Measurements from ENCODE around the gene LAMA5. TPM values are rescaled to one million over a fixed set of nuclear protein-coding genes. Genes with fewer than 3 reads are reported as not detected.

LAMA5 gene
- total and polyA plus RNA-seq, 2 experiments from 2014 or later: 71.3 to 252 TPM

DNA sequence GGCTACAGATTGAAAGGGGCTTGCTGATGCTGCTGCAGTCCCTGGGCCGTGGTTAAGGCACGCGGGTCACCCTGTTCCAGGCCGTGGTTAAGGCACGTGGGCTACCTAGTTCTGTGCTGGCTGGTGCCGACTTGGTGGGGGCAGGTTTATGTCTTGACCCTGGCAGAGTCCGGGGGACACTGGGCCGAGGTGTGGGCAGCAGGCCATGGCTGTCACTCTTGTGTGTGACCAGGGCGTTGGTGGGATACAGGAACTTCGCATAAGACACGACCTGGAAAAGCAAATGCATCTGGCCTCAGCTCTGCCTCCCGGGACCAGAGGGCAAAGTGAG is 26.2 kb upstream of the LAMA5 start:
- peaks cover 3% of the 10 kb centered on the region for H3K4me1 ChIP-seq (ENCODE audit: insufficient read depth)
- DNase-seq (ENCODE audit: low spot score): no peak
- peaks cover 1% of the 10 kb centered on the region for H4K20me1 ChIP-seq (ENCODE audit: insufficient read depth, poor library complexity, severe bottlenecking)
- peaks cover 4% of the 10 kb centered on the region for H3K36me3 ChIP-seq (replicated peaks; ENCODE audit: insufficient read depth, low read depth)
- no peak overlapping the region for H3K27ac ChIP-seq
- H3K4me3 ChIP-seq: no peak overlapping the region
- no peaks in the 10 kb centered on the region for H3K27me3 ChIP-seq
- H3K9me3 ChIP-seq (ENCODE audit: low read depth): no peaks in the 10 kb centered on the region
- TF ChIP-seq, protein P1, sequence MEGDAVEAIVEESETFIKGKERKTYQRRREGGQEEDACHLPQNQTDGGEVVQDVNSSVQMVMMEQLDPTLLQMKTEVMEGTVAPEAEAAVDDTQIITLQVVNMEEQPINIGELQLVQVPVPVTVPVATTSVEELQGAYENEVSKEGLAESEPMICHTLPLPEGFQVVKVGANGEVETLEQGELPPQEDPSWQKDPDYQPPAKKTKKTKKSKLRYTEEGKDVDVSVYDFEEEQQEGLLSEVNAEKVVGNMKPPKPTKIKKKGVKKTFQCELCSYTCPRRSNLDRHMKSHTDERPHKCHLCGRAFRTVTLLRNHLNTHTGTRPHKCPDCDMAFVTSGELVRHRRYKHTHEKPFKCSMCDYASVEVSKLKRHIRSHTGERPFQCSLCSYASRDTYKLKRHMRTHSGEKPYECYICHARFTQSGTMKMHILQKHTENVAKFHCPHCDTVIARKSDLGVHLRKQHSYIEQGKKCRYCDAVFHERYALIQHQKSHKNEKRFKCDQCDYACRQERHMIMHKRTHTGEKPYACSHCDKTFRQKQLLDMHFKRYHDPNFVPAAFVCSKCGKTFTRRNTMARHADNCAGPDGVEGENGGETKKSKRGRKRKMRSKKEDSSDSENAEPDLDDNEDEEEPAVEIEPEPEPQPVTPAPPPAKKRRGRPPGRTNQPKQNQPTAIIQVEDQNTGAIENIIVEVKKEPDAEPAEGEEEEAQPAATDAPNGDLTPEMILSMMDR (IDR thresholded peaks at IDR 0.05; ENCODE audit: poor library complexity): no peak
- TF ChIP-seq EZH2 (IDR thresholded peaks at IDR 0.05; ENCODE audit: borderline replicate concordance) (no peak), EZH2phosphoT487 (IDR thresholded peaks at IDR 0.05; ENCODE audit: low read depth, severe bottlenecking, unreplicated experiment) (no peak)
- peaks cover 10% of the 10 kb centered on the region for H3K79me2 ChIP-seq
- no peak overlapping the region for H2AFZ ChIP-seq
- WGBS (ENCODE audit: low lambda C conversion rate, missing lambda C conversion rate): 95% methylated on average over 12 of the region's 12 CpGs
- H3K9me2 ChIP-seq (replicated peaks; ENCODE audit: insufficient read depth): no peaks in the 10 kb centered on the region
- H3K4me2 ChIP-seq: no peak overlapping the region

DNA sequence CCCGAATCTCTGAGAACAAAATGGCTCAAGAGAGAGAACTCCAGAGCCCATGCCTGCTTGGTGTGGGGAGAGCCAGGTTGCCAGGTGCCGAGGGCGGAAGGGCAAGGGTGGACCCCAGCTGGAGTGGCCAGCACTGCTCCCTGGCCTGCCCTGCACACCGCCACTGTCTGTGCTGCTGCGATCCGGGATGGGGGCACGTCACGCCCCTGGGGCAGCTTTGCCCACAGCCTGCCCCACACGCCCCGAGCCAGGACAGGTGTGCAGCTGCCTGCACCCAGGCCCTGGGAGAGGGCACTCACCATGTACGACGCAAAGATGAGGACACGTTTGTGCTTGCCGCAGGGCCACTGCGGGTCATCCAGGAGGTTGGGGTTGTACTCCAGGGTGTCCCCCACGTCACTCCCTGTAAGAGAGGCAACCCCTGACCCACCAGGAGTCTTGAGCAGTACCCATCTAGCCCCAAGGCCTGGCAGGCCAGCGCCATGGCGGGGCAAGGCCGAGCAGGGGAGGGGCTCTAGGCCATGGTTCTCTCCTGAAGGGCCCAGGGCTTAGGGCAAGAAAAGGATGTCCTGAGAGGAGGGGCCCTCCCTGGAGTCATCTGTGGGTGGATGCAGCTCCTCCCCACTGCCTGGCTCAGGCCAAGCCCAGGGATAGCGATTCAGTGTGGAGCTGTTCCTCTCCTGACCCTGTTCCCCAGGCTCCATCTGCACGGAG is 25.7 kb upstream of the LAMA5 start:
- TF ChIP-seq EZH2phosphoT487 (IDR thresholded peaks at IDR 0.05; ENCODE audit: low read depth, severe bottlenecking, unreplicated experiment): no peak
- TF ChIP-seq EZH2 (IDR thresholded peaks at IDR 0.05; ENCODE audit: borderline replicate concordance): no peak
- TF ChIP-seq, protein P1 (IDR thresholded peaks at IDR 0.05; ENCODE audit: poor library complexity): no peak
- H3K27ac ChIP-seq: no peak overlapping the region
- H2AFZ ChIP-seq: no peak overlapping the region
- H3K4me1 ChIP-seq (ENCODE audit: insufficient read depth): peaks cover 8% of the 10 kb centered on the region
- no peak for DNase-seq (ENCODE audit: low spot score)
- peaks cover 15% of the 10 kb centered on the region for H3K79me2 ChIP-seq
- H3K36me3 ChIP-seq (replicated peaks; ENCODE audit: insufficient read depth, low read depth): peaks cover 7% of the 10 kb centered on the region
- no peaks in the 10 kb centered on the region for H3K9me2 ChIP-seq (replicated peaks; ENCODE audit: insufficient read depth)
- H4K20me1 ChIP-seq (ENCODE audit: insufficient read depth, poor library complexity, severe bottlenecking): peaks cover 6% of the 10 kb centered on the region
- WGBS (ENCODE audit: low lambda C conversion rate, missing lambda C conversion rate): 95% methylated on average over 21 of the region's 21 CpGs
- no peak overlapping the region for H3K4me2 ChIP-seq
- H3K9me3 ChIP-seq (ENCODE audit: low read depth): no peaks in the 10 kb centered on the region
- no peaks in the 10 kb centered on the region for H3K27me3 ChIP-seq
- H3K4me3 ChIP-seq: no peak overlapping the region

DNA sequence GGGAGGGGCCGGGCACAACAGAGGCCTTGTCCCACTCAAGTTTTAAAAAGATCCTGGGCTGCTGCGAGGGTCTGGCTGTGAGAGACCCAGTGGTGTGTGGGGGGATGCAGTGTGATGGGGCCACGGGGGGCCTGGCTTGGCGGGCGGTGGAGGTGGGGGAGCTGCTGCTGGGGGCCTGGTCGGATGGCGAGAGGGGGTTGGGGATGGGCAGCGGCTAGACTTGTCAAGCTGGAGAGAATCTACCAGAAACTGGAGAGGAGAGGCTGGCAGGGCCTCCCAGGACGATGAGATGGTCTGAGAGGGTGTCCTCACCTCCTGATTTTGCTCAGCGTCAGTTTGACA is 24.9 kb upstream of the LAMA5 start:
- TF ChIP-seq, protein P1 (IDR thresholded peaks at IDR 0.05; ENCODE audit: poor library complexity): no peak
- TF ChIP-seq EZH2 (IDR thresholded peaks at IDR 0.05; ENCODE audit: borderline replicate concordance): no peak
- TF ChIP-seq EZH2phosphoT487 (IDR thresholded peaks at IDR 0.05; ENCODE audit: low read depth, severe bottlenecking, unreplicated experiment): no peak
- Histone ChIP-seq H3K79me2 (peaks cover 23% of the 10 kb centered on the region), H3K4me3 (no peak overlapping the region), H3K4me1 (ENCODE audit: insufficient read depth) (peaks cover 11% of the 10 kb centered on the region), H3K9me2 (replicated peaks; ENCODE audit: insufficient read depth) (no peaks in the 10 kb centered on the region), H3K4me2 (no peak overlapping the region), H2AFZ (no peak overlapping the region), H4K20me1 (ENCODE audit: insufficient read depth, poor library complexity, severe bottlenecking) (peaks cover 11% of the 10 kb centered on the region), H3K9me3 (ENCODE audit: low read depth) (no peaks in the 10 kb centered on the region), H3K36me3 (replicated peaks; ENCODE audit: insufficient read depth, low read depth) (peaks cover 7% of the 10 kb centered on the region), H3K27ac (no peak overlapping the region), H3K27me3 (no peaks in the 10 kb centered on the region)
- 95% methylated on average over 9 of the region's 10 CpGs for WGBS (ENCODE audit: low lambda C conversion rate, missing lambda C conversion rate)
- no peak for DNase-seq (ENCODE audit: low spot score)
